Chondrocyte (in vitro differentiated cells): ENCODE results near the gene ZNF398. TPM values are rescaled to one million over a fixed set of nuclear protein-coding genes. Genes with fewer than 3 reads are reported as not detected.

Source experiments
- DNase-seq: peaks from one replicate; pipeline ENCODE4 v3.0.0; 2021; ENCODE audit warnings: mixed read lengths, low spot score
- H3K27ac Mint-ChIP-seq: one replicate; pipeline ENCODE4 v1.8.0; 2021; ENCODE audit warnings: mild to moderate bottlenecking, moderate library complexity, mixed read lengths; ENCODE audit not compliant: unreplicated experiment
- H3K27me3 Mint-ChIP-seq: 2 replicates; pipeline ENCODE4 v1.8.0; 2021; ENCODE audit warnings: low read depth, mixed read lengths
- H3K36me3 Mint-ChIP-seq: 2 replicates; pipeline ENCODE4 v1.8.0; 2021; ENCODE audit warnings: low read depth, mixed read lengths
- H3K4me1 Mint-ChIP-seq: 2 replicates; pipeline ENCODE4 v1.8.0; 2021; ENCODE audit warnings: low read depth, mild to moderate bottlenecking, mixed read lengths
- H3K4me3 Mint-ChIP-seq: one replicate; pipeline ENCODE4 v1.8.0; 2021; ENCODE audit warnings: mild to moderate bottlenecking, moderate library complexity, mixed read lengths; ENCODE audit not compliant: unreplicated experiment
- H3K9me3 Mint-ChIP-seq: 2 replicates; pipeline ENCODE4 v1.8.0; 2021; ENCODE audit warnings: low read depth, mixed read lengths
- CTCF ChIP-seq: fragments of 200-600 bp; sonication (generic); IDR thresholded peaks from 2 replicates; pipeline ENCODE4 v1.5.0; 2021; ENCODE audit warnings: antibody characterized with exemption, mild to moderate bottlenecking, moderate library complexity
- total RNA-seq: library from RNA; stranded (reverse); gene quantifications from 3 replicates; pipeline ENCODE4 v1.2.1, GENCODE V29; 2021

The ZNF398 gene
- total RNA-seq, 1 donor from 2014 or later = 14.9 TPM

GRCh38 chr7:149207324-149208035, 60.2 kb downstream of the ZNF398 start:
- peaks cover 54% of the 10 kb centered on the region for H3K36me3 Mint-ChIP-seq
- H3K4me3 Mint-ChIP-seq = no peak overlapping the region
- H3K9me3 Mint-ChIP-seq = no peaks in the 10 kb centered on the region
- no peak for DNase-seq
- H3K27ac Mint-ChIP-seq = no peak overlapping the region
- no peaks in the 10 kb centered on the region for H3K27me3 Mint-ChIP-seq
- H3K4me1 Mint-ChIP-seq = peaks cover 6% of the 10 kb centered on the region
- no peak for TF ChIP-seq CTCF

GRCh38 chr7:149209518-149210269, 62.4 kb downstream of the ZNF398 start:
- Mint-ChIP-seq H3K27me3 (no peaks in the 10 kb centered on the region), H3K36me3 (peaks cover 50% of the 10 kb centered on the region), H3K4me1 (peaks cover 6% of the 10 kb centered on the region), H3K9me3 (no peaks in the 10 kb centered on the region), H3K27ac (peak overlapping the region; percentile 65), H3K4me3 (no peak overlapping the region)
- peak; percentile 77 for TF ChIP-seq CTCF
- DNase-seq = no peak

- peaks cover 6% of the 10 kb centered on the region for H3K4me1 Mint-ChIP-seq
- TF ChIP-seq CTCF = no peak
- H3K36me3 Mint-ChIP-seq = peaks cover 51% of the 10 kb centered on the region
- no peaks in the 10 kb centered on the region for H3K9me3 Mint-ChIP-seq
- no peak for DNase-seq
- no peaks in the 10 kb centered on the region for H3K27me3 Mint-ChIP-seq
- H3K27ac Mint-ChIP-seq = no peak overlapping the region
- no peak overlapping the region for H3K4me3 Mint-ChIP-seq
Measured at GRCh38 chr7:149210551-149210950, 63.3 kb downstream of the ZNF398 start.

- Mint-ChIP-seq H3K36me3 (peaks cover 51% of the 10 kb centered on the region), H3K9me3 (no peaks in the 10 kb centered on the region), H3K27me3 (no peaks in the 10 kb centered on the region), H3K4me3 (no peak overlapping the region), H3K4me1 (peaks cover 12% of the 10 kb centered on the region), H3K27ac (no peak overlapping the region)
- no peak for DNase-seq
- no peak for TF ChIP-seq CTCF
Measured at GRCh38 chr7:149214020-149214720, 66.9 kb downstream of the ZNF398 start.

- TF ChIP-seq CTCF = no peak
- Mint-ChIP-seq H3K36me3 (peaks cover 45% of the 10 kb centered on the region), H3K4me3 (no peak overlapping the region), H3K27ac (no peak overlapping the region), H3K4me1 (peaks cover 17% of the 10 kb centered on the region), H3K27me3 (no peaks in the 10 kb centered on the region), H3K9me3 (no peaks in the 10 kb centered on the region)
- DNase-seq = no peak
Measured at GRCh38 chr7:149216402-149216801, 69.1 kb downstream of the ZNF398 start.
